Measurements from ENCODE around the gene DYDC2.

- TF ChIP-seq CTCF (conservative IDR thresholded peaks at IDR 0.05) (no peak), EZH2 (IDR thresholded peaks at IDR 0.05; ENCODE audit: low read depth) (no peak)
Observed at GRCh38 chr10:80405626-80406025, 49.0 kb downstream of the DYDC2 start.

Data from PC-9 (cell line).